Mesothelial cell of epicardium (in vitro differentiated cells): ENCODE data around the gene RASSF7. TPM values are rescaled to one million over a fixed set of nuclear protein-coding genes. Genes with fewer than 3 reads are reported as not detected.

Experiments
- DNase-seq, 2 experiments: peaks; one replicate each; pipeline ENCODE4 v3.0.0; 2021; ENCODE audit warnings: low spot score in 2 of 2; ENCODE audit not compliant: unreplicated experiment in 2 of 2
- H3K27ac Mint-ChIP-seq: 2 replicates; pipeline ENCODE4 v1.8.0; 2021; ENCODE audit warnings: mixed read lengths
- H3K27me3 Mint-ChIP-seq: 2 replicates; pipeline ENCODE4 v1.8.0; 2021; ENCODE audit warnings: low read depth, mixed read lengths
- H3K36me3 Mint-ChIP-seq: 2 replicates; pipeline ENCODE4 v1.8.0; 2021; ENCODE audit warnings: mixed read lengths
- H3K4me1 Mint-ChIP-seq: 2 replicates; pipeline ENCODE4 v1.8.0; 2021; ENCODE audit warnings: mixed read lengths
- H3K4me3 Mint-ChIP-seq: 2 replicates; pipeline ENCODE4 v1.8.0; 2021; ENCODE audit warnings: mild to moderate bottlenecking, moderate library complexity, mixed read lengths
- H3K9me3 Mint-ChIP-seq: 2 replicates; pipeline ENCODE4 v1.8.0; 2021; ENCODE audit warnings: mixed read lengths
- total RNA-seq: library from RNA; stranded (reverse); gene quantifications from 3 replicates; pipeline ENCODE4 v1.2.1, GENCODE V29; 2021
- TF ChIP-seq, protein P1 (sequence below): fragments of 200-600 bp; sonication (generic); IDR thresholded peaks from one replicate; pipeline ENCODE4 v1.5.0; 2021; ENCODE audit warnings: antibody characterized with exemption; ENCODE audit not compliant: unreplicated experiment

The RASSF7 gene
- total RNA-seq, 1 donor from 2014 or later: 32.3 TPM

- DNase-seq: no peak
- no peaks in the 10 kb centered on the region for H3K27me3 Mint-ChIP-seq
- peaks cover 32% of the 10 kb centered on the region for H3K36me3 Mint-ChIP-seq
- no peak overlapping the region for H3K4me3 Mint-ChIP-seq
- no peaks in the 10 kb centered on the region for H3K9me3 Mint-ChIP-seq
- TF ChIP-seq, protein P1, sequence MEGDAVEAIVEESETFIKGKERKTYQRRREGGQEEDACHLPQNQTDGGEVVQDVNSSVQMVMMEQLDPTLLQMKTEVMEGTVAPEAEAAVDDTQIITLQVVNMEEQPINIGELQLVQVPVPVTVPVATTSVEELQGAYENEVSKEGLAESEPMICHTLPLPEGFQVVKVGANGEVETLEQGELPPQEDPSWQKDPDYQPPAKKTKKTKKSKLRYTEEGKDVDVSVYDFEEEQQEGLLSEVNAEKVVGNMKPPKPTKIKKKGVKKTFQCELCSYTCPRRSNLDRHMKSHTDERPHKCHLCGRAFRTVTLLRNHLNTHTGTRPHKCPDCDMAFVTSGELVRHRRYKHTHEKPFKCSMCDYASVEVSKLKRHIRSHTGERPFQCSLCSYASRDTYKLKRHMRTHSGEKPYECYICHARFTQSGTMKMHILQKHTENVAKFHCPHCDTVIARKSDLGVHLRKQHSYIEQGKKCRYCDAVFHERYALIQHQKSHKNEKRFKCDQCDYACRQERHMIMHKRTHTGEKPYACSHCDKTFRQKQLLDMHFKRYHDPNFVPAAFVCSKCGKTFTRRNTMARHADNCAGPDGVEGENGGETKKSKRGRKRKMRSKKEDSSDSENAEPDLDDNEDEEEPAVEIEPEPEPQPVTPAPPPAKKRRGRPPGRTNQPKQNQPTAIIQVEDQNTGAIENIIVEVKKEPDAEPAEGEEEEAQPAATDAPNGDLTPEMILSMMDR: no peak
- no peaks in the 10 kb centered on the region for H3K4me1 Mint-ChIP-seq
- H3K27ac Mint-ChIP-seq: no peak overlapping the region
Measured at GRCh38 chr11:586376-587316, 25.9 kb downstream of the RASSF7 start.

DNA sequence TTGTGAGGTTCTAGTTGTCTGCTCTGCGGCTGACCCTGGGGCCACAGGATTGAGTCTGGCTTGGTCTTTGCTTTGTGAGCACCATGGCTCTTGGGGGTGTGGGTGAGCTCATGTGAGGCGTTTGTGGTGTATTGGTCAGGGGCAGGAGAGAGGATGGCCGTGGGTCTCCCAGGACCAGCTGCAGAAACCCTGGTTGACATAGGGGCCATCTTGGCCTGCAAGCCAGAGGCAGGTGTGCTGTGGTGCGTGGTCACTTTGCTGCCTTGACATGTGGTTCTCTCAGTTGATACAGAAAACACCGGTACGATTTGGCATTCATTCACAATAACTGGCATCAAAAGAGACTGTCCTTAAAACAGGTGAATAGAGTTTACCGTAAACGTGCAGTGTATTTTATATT is 26.8 kb downstream of the RASSF7 start:
- DNase-seq: no peak
- H3K27me3 Mint-ChIP-seq: no peaks in the 10 kb centered on the region
- no peaks in the 10 kb centered on the region for H3K4me1 Mint-ChIP-seq
- H3K9me3 Mint-ChIP-seq: no peaks in the 10 kb centered on the region
- TF ChIP-seq, protein P1: no peak
- H3K27ac Mint-ChIP-seq: no peak overlapping the region
- no peak overlapping the region for H3K4me3 Mint-ChIP-seq
- peaks cover 34% of the 10 kb centered on the region for H3K36me3 Mint-ChIP-seq

DNA sequence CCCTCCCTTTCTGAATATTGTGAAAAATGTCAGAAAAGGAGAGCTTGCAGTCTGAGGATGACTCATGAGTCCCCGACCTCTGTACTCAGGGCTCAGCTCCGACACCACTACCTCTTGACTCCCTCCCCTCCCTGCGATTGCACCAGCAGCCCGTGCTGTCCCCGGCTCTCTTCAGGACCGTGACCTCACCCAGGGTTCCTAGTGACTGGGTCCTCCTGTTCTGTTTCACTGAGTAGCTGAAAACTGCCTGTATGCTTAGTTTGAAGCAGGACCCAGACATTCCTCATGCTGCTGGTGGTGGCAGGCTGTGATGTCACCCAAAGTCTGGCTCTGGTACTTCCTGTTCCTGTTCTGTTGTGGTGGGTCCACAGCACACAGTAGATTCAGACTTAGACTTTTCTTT is 27.2 kb downstream of the RASSF7 start:
- Mint-ChIP-seq H3K27ac (no peak overlapping the region), H3K4me1 (no peaks in the 10 kb centered on the region), H3K9me3 (no peaks in the 10 kb centered on the region), H3K27me3 (no peaks in the 10 kb centered on the region), H3K4me3 (no peak overlapping the region), H3K36me3 (peaks cover 36% of the 10 kb centered on the region)
- DNase-seq: no peak
- TF ChIP-seq, protein P1: no peak

DNA sequence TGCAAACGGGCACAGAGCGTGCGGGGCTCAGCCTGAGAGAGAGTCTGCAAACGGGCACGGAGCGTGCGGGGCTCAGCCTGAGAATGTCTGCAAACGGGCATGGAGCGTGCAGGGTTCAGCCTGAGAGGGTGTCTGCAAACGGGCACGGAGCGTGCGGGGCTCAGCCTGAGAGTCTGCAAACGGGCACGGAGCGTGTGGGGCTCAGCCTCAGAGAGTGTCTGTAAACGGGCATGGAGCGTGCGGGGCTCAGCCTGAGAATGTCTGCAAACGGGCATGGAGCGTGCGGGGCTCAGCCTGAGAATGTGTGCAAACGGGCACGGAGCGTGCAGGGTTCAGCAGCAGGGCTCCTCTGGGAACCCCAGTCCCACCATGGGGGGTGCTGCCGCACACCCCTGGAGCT is 29.0 kb downstream of the RASSF7 start:
- Mint-ChIP-seq H3K9me3 (no peaks in the 10 kb centered on the region), H3K36me3 (peaks cover 46% of the 10 kb centered on the region), H3K4me3 (no peak overlapping the region), H3K27me3 (no peaks in the 10 kb centered on the region), H3K27ac (no peak overlapping the region), H3K4me1 (no peaks in the 10 kb centered on the region)
- no peak for DNase-seq
- TF ChIP-seq, protein P1: no peak

- Mint-ChIP-seq H3K36me3 (peaks cover 47% of the 10 kb centered on the region), H3K27me3 (no peaks in the 10 kb centered on the region), H3K27ac (no peak overlapping the region), H3K9me3 (no peaks in the 10 kb centered on the region), H3K4me3 (no peak overlapping the region), H3K4me1 (no peaks in the 10 kb centered on the region)
- no peak for DNase-seq
- TF ChIP-seq, protein P1: no peak
Measured at GRCh38 chr11:590997-591396, 30.2 kb downstream of the RASSF7 start.
